Activated naive CD8-positive, alpha-beta T cell treated with anti-CD3 and anti-CD28 coated beads, Interleukin-2, amount 50 U/mL, for 16 hours (primary cell): Measurements from ENCODE around the gene CDA.

Experiments
- DNase-seq: peaks from one replicate; pipeline ENCODE4 v3.0.0-alpha.2; 2020; ENCODE audit warnings: low read depth, low spot score

The CDA gene

GRCh38 chr1:20648438-20648837, 59.5 kb downstream of the CDA start:
- DNase-seq = no peak

GRCh38 chr1:20648946-20649345, 60.0 kb downstream of the CDA start:
- DNase-seq = no peak

- DNase-seq = no peak
Observed at GRCh38 chr1:20652300-20652699, 63.4 kb downstream of the CDA start.

DNA sequence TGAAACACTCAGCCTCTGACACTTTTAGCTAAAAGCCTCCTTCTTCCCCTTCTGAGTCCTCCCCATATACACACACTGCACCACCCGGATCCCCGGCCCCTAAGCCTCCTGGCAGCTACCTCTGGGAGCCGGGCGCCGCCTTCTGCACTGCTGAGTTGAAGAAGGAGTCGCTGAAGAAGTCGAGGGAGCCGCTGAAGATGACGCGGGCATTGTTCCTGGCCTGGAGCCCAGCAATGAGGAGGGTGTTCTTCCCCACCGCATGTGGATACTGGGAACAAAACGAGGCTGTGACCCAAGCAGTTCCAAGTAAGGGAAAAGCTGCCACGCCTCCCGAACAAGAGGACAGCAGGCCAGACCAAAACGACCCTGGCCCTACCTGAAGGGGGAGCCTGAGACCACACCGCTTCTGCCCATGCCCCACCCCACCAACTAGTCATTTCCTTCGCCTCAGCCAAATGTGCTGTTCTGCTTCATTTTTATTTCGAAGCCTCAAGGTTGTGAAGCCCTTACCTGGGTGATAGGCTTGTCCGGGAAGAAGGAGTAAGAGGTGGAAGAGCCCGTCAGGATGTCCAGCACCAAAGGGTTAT, 65.3 kb downstream of the CDA start:
- no peak for DNase-seq

GRCh38 chr1:20657024-20657423, 68.1 kb downstream of the CDA start:
- DNase-seq = no peak

GRCh38 chr1:20658166-20658915, 69.4 kb downstream of the CDA start:
- no peak for DNase-seq

GRCh38 chr1:20660363-20660762, 71.5 kb downstream of the CDA start:
- no peak for DNase-seq

- DNase-seq = no peak
Observed at GRCh38 chr1:20660847-20661206, 71.9 kb downstream of the CDA start.

GRCh38 chr1:20661207-20662109, 72.6 kb downstream of the CDA start, which contains the start of gene DDOST:
Gene DDOST (minus strand): TSS chr1:20661369. CDS start chr1:20661350, 19 bp downstream.
- DNase-seq = peak; percentile 88

GRCh38 chr1:20662110-20662475, 73.2 kb downstream of the CDA start:
- no peak for DNase-seq

- DNase-seq = no peak
Observed at GRCh38 chr1:20663365-20663764, 74.5 kb downstream of the CDA start.

- no peak for DNase-seq
Observed at GRCh38 chr1:20663969-20664715, 75.2 kb downstream of the CDA start.

DNA sequence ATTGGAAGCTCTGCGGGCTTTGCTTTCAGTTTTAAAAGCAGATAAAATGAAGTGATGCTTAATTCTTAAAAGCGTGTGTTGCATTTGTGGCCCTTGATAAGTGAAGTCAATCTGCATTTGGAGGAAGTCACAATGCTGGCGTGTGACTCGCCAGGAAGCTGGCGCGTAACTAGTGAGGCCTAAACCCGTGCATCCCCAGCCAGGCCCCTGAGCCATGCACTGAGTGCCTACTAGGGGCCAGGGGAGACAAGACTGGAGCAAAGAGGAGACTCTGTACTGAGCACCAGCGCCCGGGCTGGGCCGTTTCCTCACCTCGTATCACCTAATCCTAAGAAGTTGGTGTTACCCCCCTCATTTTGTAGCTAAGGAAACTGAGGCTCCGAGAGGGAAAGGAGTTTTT, 76.8 kb downstream of the CDA start:
- no peak for DNase-seq

GRCh38 chr1:20666146-20666545, 77.2 kb downstream of the CDA start:
- DNase-seq = no peak

GRCh38 chr1:20666804-20667203, 77.9 kb downstream of the CDA start:
- DNase-seq = no peak
